Endothelial cell of umbilical vein (primary cell): ENCODE measurements around the gene ZNF804A. TPM values are rescaled to one million over a fixed set of nuclear protein-coding genes. Genes with fewer than 3 reads are reported as not detected.

Source experiments
- BruUV-seq: library from RNA; stranded (reverse); fragments of 400-500 nt; replicated peaks from 2 replicates; lab custom pipeline; 2021; lab: Mats Ljungman, UMichigan
- CTCF ChIA-PET: fragments of 300-600, 350-600 bp; sonication (Branson Sonifier 250); formaldehyde crosslinking; loops from one replicate; lab custom pipeline; 2021; ENCODE audit warnings: antibody characterized with exemption, inconsistent platforms; lab: Charles Lee
- POLR2A ChIA-PET: fragments of 300-600, 350-600 bp; sonication (Branson Sonifier 250); formaldehyde crosslinking; loops from one replicate; lab custom pipeline; 2021; ENCODE audit warnings: antibody characterized with exemption, inconsistent platforms; lab: Charles Lee
- DNase-seq: peaks from one replicate; pipeline ENCODE4 v3.0.0-alpha.2; 2011; ENCODE audit warnings: low read depth, low spot score
- FAIRE-seq: peaks from 2 replicates; lab custom pipeline; 2011; peaks lifted over from hg19 to GRCh38; lab: Jason Lieb, UNC
- H2AFZ ChIP-seq: 2 replicates; pipeline ENCODE4 v1.6.0; 2012; ENCODE audit warnings: low read depth, low read length, control low read depth, inconsistent platforms
- H3K27ac ChIP-seq: 2 replicates; pipeline ENCODE4 v1.5.1; 2011; ENCODE audit warnings: low read depth, mild to moderate bottlenecking, control low read depth, low read length, moderate library complexity; ENCODE audit not compliant: insufficient read depth
- H3K27me3 ChIP-seq, 2 experiments: 2 replicates each; pipeline versions ENCODE4 v1.6.0 to v1.6.1; 2011; ENCODE audit warnings: low read length in 2 of 2, mixed read lengths in 1 of 2; ENCODE audit not compliant: control insufficient read depth in 2 of 2, insufficient read depth in 2 of 2
- H3K36me3 ChIP-seq, 2 experiments: 2 replicates in 1 of 2; 3 replicates in 1 of 2; pipeline ENCODE4 v1.5.1; 2011; ENCODE audit warnings: low read length in 2 of 2, mild to moderate bottlenecking in 1 of 2, moderate library complexity in 1 of 2; ENCODE audit not compliant: control insufficient read depth in 2 of 2, insufficient read depth in 2 of 2; ENCODE audit errors: extremely low read depth in 1 of 2
- H3K4me1 ChIP-seq: 3 replicates; pipeline ENCODE4 v1.5.1; 2011; ENCODE audit warnings: mild to moderate bottlenecking, low read length; ENCODE audit not compliant: control insufficient read depth, insufficient read depth; ENCODE audit errors: extremely low read depth
- H3K4me2 ChIP-seq: 2 replicates; pipeline ENCODE4 v1.6.1; 2011; ENCODE audit warnings: low read length, control low read depth, mixed read lengths; ENCODE audit not compliant: insufficient read depth
- H3K4me3 ChIP-seq, 3 experiments: fragments of 200-600 bp in 1 of 3; sonication (generic), shearing (Covaris generic) in 1 of 3; replicated peaks in 1 of 3; 2 replicates each; pipeline ENCODE4 v1.5.1; 2011 to 2016; ENCODE audit warnings: control low read depth in 3 of 3, low read length in 3 of 3, mild to moderate bottlenecking in 2 of 3, inconsistent platforms in 1 of 3, low read depth in 1 of 3, moderate library complexity in 1 of 3; ENCODE audit not compliant: insufficient read depth in 1 of 3
- H3K79me2 ChIP-seq: 2 replicates; pipeline ENCODE4 v1.6.0; 2012; ENCODE audit warnings: low read length, inconsistent platforms; ENCODE audit not compliant: control insufficient read depth, insufficient read depth
- H3K9ac ChIP-seq: replicated peaks from 2 replicates; pipeline ENCODE3; 2011; ENCODE audit warnings: low read length, control low read depth; ENCODE audit not compliant: insufficient read depth; ENCODE audit errors: extremely low read depth
- H3K9me1 ChIP-seq: replicated peaks from 3 replicates; pipeline ENCODE4 v1.6.0; 2011; ENCODE audit warnings: mild to moderate bottlenecking, low read length; ENCODE audit not compliant: control insufficient read depth, insufficient read depth; ENCODE audit errors: extremely low read depth
- H3K9me3 ChIP-seq: replicated peaks from 2 replicates; pipeline ENCODE4 v1.5.1; 2012; ENCODE audit warnings: low read length, inconsistent platforms; ENCODE audit not compliant: control insufficient read depth, insufficient read depth
- H4K20me1 ChIP-seq: replicated peaks from 2 replicates; pipeline ENCODE3; 2011; ENCODE audit warnings: mild to moderate bottlenecking, low read length; ENCODE audit not compliant: control insufficient read depth, insufficient read depth; ENCODE audit errors: extremely low read depth
- CTCF ChIP-seq, 2 donors: IDR thresholded peaks; 1 replicate in 1 of 2; 2 replicates in 1 of 2; pipeline ENCODE4 v1.5.1; 2011; ENCODE audit warnings: low read length in 2 of 2, mild to moderate bottlenecking in 2 of 2, moderate library complexity in 2 of 2, control low read depth in 1 of 2, inconsistent platforms in 1 of 2, low read depth in 1 of 2; ENCODE audit not compliant: insufficient read depth in 1 of 2; ENCODE audit errors: extremely low read depth in 1 of 2
- EZH2 ChIP-seq: IDR thresholded peaks from 2 replicates; pipeline ENCODE4 v1.6.1; 2012; ENCODE audit warnings: borderline replicate concordance, low read depth, mild to moderate bottlenecking, moderate library complexity, low read length, inconsistent platforms; ENCODE audit not compliant: severe bottlenecking
- FOS ChIP-seq: IDR thresholded peaks from 2 replicates; pipeline ENCODE4 v1.6.1; 2011; ENCODE audit warnings: mild to moderate bottlenecking, low read length, moderate library complexity, borderline replicate concordance; ENCODE audit not compliant: insufficient read depth
- GATA2 ChIP-seq: IDR thresholded peaks from 2 replicates; pipeline ENCODE4 v1.7.0; 2011; ENCODE audit warnings: low read depth, mild to moderate bottlenecking, moderate library complexity, mixed read lengths, low read length; ENCODE audit not compliant: insufficient read length, insufficient read depth
- JUN ChIP-seq: IDR thresholded peaks from 2 replicates; pipeline ENCODE4 v1.6.1; 2011; ENCODE audit warnings: borderline replicate concordance, low read depth; ENCODE audit not compliant: insufficient read length, insufficient read depth
- MAX ChIP-seq: IDR thresholded peaks from 2 replicates; pipeline ENCODE4 v1.6.1; 2011; ENCODE audit not compliant: insufficient read depth, insufficient read length
- MYC ChIP-seq: IDR thresholded peaks from one replicate; pipeline ENCODE4 v1.6.1; 2011; ENCODE audit warnings: mild to moderate bottlenecking, low read depth, low read length
- POLR2A ChIP-seq: IDR thresholded peaks from 2 replicates; pipeline ENCODE4 v1.6.1; 2012; ENCODE audit warnings: low read depth, mild to moderate bottlenecking, control low read depth, low read length
- POLR2AphosphoS5 ChIP-seq: IDR thresholded peaks from 2 replicates; pipeline ENCODE4 v1.6.1; 2012; ENCODE audit warnings: low read depth, mild to moderate bottlenecking, control low read depth, low read length, moderate library complexity; ENCODE audit not compliant: insufficient read depth
- dilution Hi-C: fragments of 300-500 bp; cut with MboI; formaldehyde crosslinking; loops from one replicate; pipeline ENCODE4 v1.15.0; 2019; ENCODE audit warnings: low sequenced_read_pairs; ENCODE audit not compliant: extremely low pct_ligation_motif_present
- intact Hi-C: fragments of 100-400 bp; cut with micrococcal nuclease; formaldehyde crosslinking; loops from one replicate; pipeline ENCODE4 v1.10.0; 2022
- polyA plus RNA-seq, 4 experiments: library from polyadenylated mRNA; depleted of rRNA in 3 of 4; stranded (reverse) in 3 of 4; unstranded in 1 of 4; fragments of >200 nt; gene quantifications; 2 replicates each; pipeline versions ENCODE4 v1.2.1 to v1.2.3, GENCODE V29; 2011 to 2012; ENCODE audit warnings: missing spikeins in 1 of 4
- total RNA-seq: library from RNA; stranded (reverse); gene quantifications from 2 replicates; pipeline ENCODE4 v1.2.3, GENCODE V29; 2021

The ZNF804A gene
- total and polyA plus RNA-seq, 2 donors (not counting 3 experiments of a cell fraction or from before 2014, with no cell fraction given), result 0.22 TPM; not detected in 1

- POLR2A ChIA-PET, result no interaction called here
- intact Hi-C loops, result no loop called here
These were observed 43.6 kb upstream of the ZNF804A start for GRCh38 chr2:184554736-184555135.

GRCh38 chr2:184555352-184555751, 43.0 kb upstream of the ZNF804A start:
- ChIA-PET POLR2A (no interaction called here), CTCF (no interaction called here)
- H3K4me2 ChIP-seq, result no peak overlapping the region
- H2AFZ ChIP-seq, result no peak overlapping the region
- no peaks in the 10 kb centered on the region for H3K27me3 ChIP-seq
- H3K9ac ChIP-seq, result no peak overlapping the region
- H3K4me3 ChIP-seq, result no peak overlapping the region
- H3K4me1 ChIP-seq, result no peaks in the 10 kb centered on the region
- no peaks in the 10 kb centered on the region for H3K79me2 ChIP-seq
- TF ChIP-seq EZH2 (no peak), POLR2AphosphoS5 (no peak), POLR2A (no peak), CTCF (IDR thresholded peaks at IDR 0.05; ENCODE audit: extremely low read depth in 1 of 2, insufficient read depth in 1 of 2, low read depth in 1 of 2, low read length in 2 of 2) (no peak), FOS (no peak), MAX (no peak), GATA2 (no peak), JUN (no peak), MYC (no peak)
- H3K9me3 ChIP-seq, result no peaks in the 10 kb centered on the region
- intact Hi-C loops (no loop called here), dilution Hi-C loops (no loop called here)
- H3K27ac ChIP-seq, result no peak overlapping the region
- BruUV-seq, result no TSS peak
- DNase-seq (no peak), FAIRE-seq (no peak)
- no peaks in the 10 kb centered on the region for H4K20me1 ChIP-seq
- no peaks in the 10 kb centered on the region for H3K36me3 ChIP-seq
- H3K9me1 ChIP-seq, result no peaks in the 10 kb centered on the region

More at GRCh38 chr2:184554736-184555135, 43.6 kb upstream of the ZNF804A start:
- FAIRE-seq (no peak), DNase-seq (no peak)
- Histone ChIP-seq H3K9ac (no peak overlapping the region), H3K9me1 (no peaks in the 10 kb centered on the region), H3K36me3 (no peaks in the 10 kb centered on the region), H3K4me2 (no peak overlapping the region), H3K9me3 (no peaks in the 10 kb centered on the region), H4K20me1 (no peaks in the 10 kb centered on the region), H3K27ac (no peak overlapping the region), H2AFZ (no peak overlapping the region), H3K79me2 (no peaks in the 10 kb centered on the region), H3K4me3 (no peak overlapping the region), H3K27me3 (no peaks in the 10 kb centered on the region), H3K4me1 (no peaks in the 10 kb centered on the region)
- TF ChIP-seq FOS, result no peak
- no peak for TF ChIP-seq MAX
- no peak for TF ChIP-seq JUN
- dilution Hi-C loops, result no loop called here
- BruUV-seq, result no TSS peak
- CTCF ChIA-PET, result no interaction called here
